ENCODE results near the gene THBS2.

The THBS2 gene

DNA sequence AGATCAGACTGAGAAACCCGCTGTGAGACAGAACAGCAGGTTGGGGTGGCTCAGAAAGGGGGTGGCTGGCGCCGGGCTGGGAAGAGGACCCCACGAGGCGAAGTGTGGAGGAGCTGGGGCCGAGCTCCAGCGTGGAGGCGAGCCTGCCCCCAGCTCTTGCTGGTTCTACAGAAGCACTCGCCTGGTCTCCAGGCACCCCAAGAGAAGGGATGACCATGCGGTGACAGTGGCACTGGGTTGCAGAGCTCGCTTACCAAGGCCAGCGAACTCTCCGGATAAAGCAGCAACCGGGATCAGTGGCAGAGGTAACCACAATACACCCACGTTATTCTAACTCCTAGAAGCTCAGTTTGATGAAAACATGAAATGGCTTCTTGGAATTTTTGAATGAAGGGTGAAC is 26.5 kb downstream of the THBS2 start:
- Histone ChIP-seq H3K27me3 (ENCODE audit: low read depth, low read length) (no peaks in the 10 kb centered on the region), H3K27ac (ENCODE audit: low read length) (no peak overlapping the region), H3K4me3 (ENCODE audit: low read depth in 1 of 2, low read length in 2 of 2) (no peak overlapping the region), H3K4me1 (ENCODE audit: control insufficient read depth in 1 of 2, insufficient read depth in 2 of 2, low read length in 2 of 2) (no peaks in the 10 kb centered on the region), H3K36me3 (ENCODE audit: control insufficient read depth in 1 of 2, insufficient read depth in 2 of 2, low read length in 2 of 2) (peaks cover 0 to 25% of the 10 kb centered on the region in 2 donors), H3K9me3 (ENCODE audit: control insufficient read depth in 1 of 2, low read length in 2 of 2) (no peaks in the 10 kb centered on the region)

DNA sequence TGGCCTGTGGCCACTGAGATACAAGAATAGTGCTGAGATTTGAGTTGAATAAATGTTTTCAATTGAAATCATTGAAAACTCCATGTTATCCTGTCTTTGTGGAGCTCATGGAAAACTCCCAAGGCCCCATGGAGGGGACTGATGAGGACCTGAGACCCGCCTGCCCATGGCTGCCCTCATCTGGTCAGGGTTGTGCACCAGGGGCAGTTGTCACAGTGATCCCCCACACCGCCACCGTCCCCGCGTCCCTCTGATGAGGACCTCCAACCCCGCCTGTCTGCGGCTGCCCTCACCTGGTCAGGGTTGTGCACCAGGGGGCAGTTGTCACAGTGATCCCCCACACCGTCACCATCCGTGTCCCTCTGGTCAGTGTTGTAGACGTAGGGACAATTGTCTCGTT is 27.8 kb downstream of the THBS2 start:
- Histone ChIP-seq H3K27me3 (ENCODE audit: low read depth, low read length) (no peaks in the 10 kb centered on the region), H3K4me1 (ENCODE audit: control insufficient read depth in 1 of 2, insufficient read depth in 2 of 2, low read length in 2 of 2) (no peaks in the 10 kb centered on the region), H3K27ac (ENCODE audit: low read length) (no peak overlapping the region), H3K9me3 (ENCODE audit: control insufficient read depth in 1 of 2, low read length in 2 of 2) (no peaks in the 10 kb centered on the region), H3K36me3 (ENCODE audit: control insufficient read depth in 1 of 2, insufficient read depth in 2 of 2, low read length in 2 of 2) (peaks cover 0 to 29% of the 10 kb centered on the region in 2 donors), H3K4me3 (ENCODE audit: low read depth in 1 of 2, low read length in 2 of 2) (no peak overlapping the region)

GRCh38 chr6:169225131-169225576 is 28.5 kb downstream of the THBS2 start:
- Histone ChIP-seq H3K36me3 (ENCODE audit: control insufficient read depth in 1 of 2, insufficient read depth in 2 of 2, low read length in 2 of 2) (peaks cover 0 to 36% of the 10 kb centered on the region in 2 donors), H3K27me3 (ENCODE audit: low read depth, low read length) (no peaks in the 10 kb centered on the region), H3K27ac (ENCODE audit: low read length) (no peak overlapping the region), H3K9me3 (ENCODE audit: control insufficient read depth in 1 of 2, low read length in 2 of 2) (no peaks in the 10 kb centered on the region), H3K4me1 (ENCODE audit: control insufficient read depth in 1 of 2, insufficient read depth in 2 of 2, low read length in 2 of 2) (no peaks in the 10 kb centered on the region), H3K4me3 (ENCODE audit: low read depth in 1 of 2, low read length in 2 of 2) (no peak overlapping the region)

GRCh38 chr6:169224716-169225115 is 28.9 kb downstream of the THBS2 start:
- Histone ChIP-seq H3K36me3 (ENCODE audit: control insufficient read depth in 1 of 2, insufficient read depth in 2 of 2, low read length in 2 of 2) (peaks cover 0 to 41% of the 10 kb centered on the region in 2 donors), H3K27me3 (ENCODE audit: low read depth, low read length) (no peaks in the 10 kb centered on the region), H3K27ac (ENCODE audit: low read length) (no peak overlapping the region), H3K4me1 (ENCODE audit: control insufficient read depth in 1 of 2, insufficient read depth in 2 of 2, low read length in 2 of 2) (no peaks in the 10 kb centered on the region), H3K4me3 (ENCODE audit: low read depth in 1 of 2, low read length in 2 of 2) (no peak overlapping the region), H3K9me3 (ENCODE audit: control insufficient read depth in 1 of 2, low read length in 2 of 2) (no peaks in the 10 kb centered on the region)

- Histone ChIP-seq H3K9me3 (ENCODE audit: control insufficient read depth in 1 of 2, low read length in 2 of 2) (no peaks in the 10 kb centered on the region), H3K4me3 (ENCODE audit: low read depth in 1 of 2, low read length in 2 of 2) (no peak overlapping the region), H3K4me1 (ENCODE audit: control insufficient read depth in 1 of 2, insufficient read depth in 2 of 2, low read length in 2 of 2) (no peaks in the 10 kb centered on the region), H3K27ac (ENCODE audit: low read length) (no peak overlapping the region), H3K36me3 (ENCODE audit: control insufficient read depth in 1 of 2, insufficient read depth in 2 of 2, low read length in 2 of 2) (peaks cover 0 to 45% of the 10 kb centered on the region in 2 donors), H3K27me3 (ENCODE audit: low read depth, low read length) (no peaks in the 10 kb centered on the region)
Observed at GRCh38 chr6:169224185-169224695, 29.4 kb downstream of the THBS2 start.

DNA sequence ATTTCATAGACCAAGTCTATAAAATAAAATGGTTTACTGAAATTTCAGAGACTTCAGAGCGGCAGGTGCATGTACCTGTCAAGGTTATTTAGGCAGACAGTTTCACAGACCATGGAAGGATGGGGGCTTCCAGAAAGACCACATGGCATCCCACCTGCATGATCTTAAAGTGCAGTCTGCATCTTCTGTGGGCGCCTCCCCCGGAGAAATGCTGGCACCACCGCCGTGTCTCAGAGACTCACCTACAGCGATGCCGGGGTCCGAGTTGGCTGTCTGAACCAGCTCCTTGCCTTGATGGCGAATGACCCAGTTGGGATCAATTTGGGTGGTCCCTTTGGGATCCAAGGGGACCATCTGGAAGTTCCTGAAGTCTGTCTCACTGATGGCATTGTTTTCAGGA is 30.6 kb downstream of the THBS2 start:
- Histone ChIP-seq H3K4me1 (ENCODE audit: control insufficient read depth in 1 of 2, insufficient read depth in 2 of 2, low read length in 2 of 2) (no peaks in the 10 kb centered on the region), H3K4me3 (ENCODE audit: low read depth in 1 of 2, low read length in 2 of 2) (no peak overlapping the region), H3K27ac (ENCODE audit: low read length) (no peak overlapping the region), H3K36me3 (ENCODE audit: control insufficient read depth in 1 of 2, insufficient read depth in 2 of 2, low read length in 2 of 2) (peaks cover 0 to 50% of the 10 kb centered on the region in 2 donors), H3K9me3 (ENCODE audit: control insufficient read depth in 1 of 2, low read length in 2 of 2) (no peaks in the 10 kb centered on the region), H3K27me3 (ENCODE audit: low read depth, low read length) (no peaks in the 10 kb centered on the region)

- Histone ChIP-seq H3K27ac (ENCODE audit: low read length) (no peak overlapping the region), H3K9me3 (ENCODE audit: control insufficient read depth in 1 of 2, low read length in 2 of 2) (no peaks in the 10 kb centered on the region)
Observed at GRCh38 chr6:169222126-169222525, 31.5 kb downstream of the THBS2 start.

DNA sequence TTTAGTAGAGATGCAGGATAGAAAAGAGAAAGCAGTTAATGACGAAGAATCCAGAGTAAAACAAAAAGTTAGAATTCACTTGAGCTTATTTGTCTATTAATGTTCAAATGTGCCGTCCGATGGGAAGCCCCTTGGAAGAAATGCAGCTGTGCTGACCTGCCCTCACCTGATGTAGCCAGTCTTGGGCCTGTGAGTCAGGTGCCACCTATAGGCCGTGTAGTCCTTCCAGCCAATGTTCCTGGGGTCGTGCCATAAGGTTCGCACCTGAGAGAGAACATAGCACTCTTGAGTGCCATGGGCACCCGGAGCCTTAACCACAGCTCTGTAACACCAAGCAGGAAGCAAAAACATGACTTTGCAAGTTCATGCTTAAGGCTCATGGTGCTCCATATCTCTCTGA is 32.4 kb downstream of the THBS2 start:
- no peaks in the 10 kb centered on the region for H3K9me3 ChIP-seq (ENCODE audit: control insufficient read depth in 1 of 2, low read length in 2 of 2)
- H3K4me3 ChIP-seq (ENCODE audit: low read depth in 1 of 2, low read length in 2 of 2), result no peak overlapping the region
- no peak overlapping the region for H3K27ac ChIP-seq (ENCODE audit: low read length)
- peaks cover 0 to 53% of the 10 kb centered on the region in 2 donors for H3K36me3 ChIP-seq (ENCODE audit: control insufficient read depth in 1 of 2, insufficient read depth in 2 of 2, low read length in 2 of 2)
- H3K27me3 ChIP-seq (ENCODE audit: low read depth, low read length), result no peaks in the 10 kb centered on the region
- no peaks in the 10 kb centered on the region for H3K4me1 ChIP-seq (ENCODE audit: control insufficient read depth in 1 of 2, insufficient read depth in 2 of 2, low read length in 2 of 2)

More at GRCh38 chr6:169222126-169222525, 31.5 kb downstream of the THBS2 start:
- H3K27me3 ChIP-seq (ENCODE audit: low read depth, low read length), result no peaks in the 10 kb centered on the region
- H3K36me3 ChIP-seq (ENCODE audit: control insufficient read depth in 1 of 2, insufficient read depth in 2 of 2, low read length in 2 of 2), result peaks cover 0 to 49% of the 10 kb centered on the region in 2 donors
- no peak overlapping the region for H3K4me3 ChIP-seq (ENCODE audit: low read depth in 1 of 2, low read length in 2 of 2)
- no peaks in the 10 kb centered on the region for H3K4me1 ChIP-seq (ENCODE audit: control insufficient read depth in 1 of 2, insufficient read depth in 2 of 2, low read length in 2 of 2)

DNA sequence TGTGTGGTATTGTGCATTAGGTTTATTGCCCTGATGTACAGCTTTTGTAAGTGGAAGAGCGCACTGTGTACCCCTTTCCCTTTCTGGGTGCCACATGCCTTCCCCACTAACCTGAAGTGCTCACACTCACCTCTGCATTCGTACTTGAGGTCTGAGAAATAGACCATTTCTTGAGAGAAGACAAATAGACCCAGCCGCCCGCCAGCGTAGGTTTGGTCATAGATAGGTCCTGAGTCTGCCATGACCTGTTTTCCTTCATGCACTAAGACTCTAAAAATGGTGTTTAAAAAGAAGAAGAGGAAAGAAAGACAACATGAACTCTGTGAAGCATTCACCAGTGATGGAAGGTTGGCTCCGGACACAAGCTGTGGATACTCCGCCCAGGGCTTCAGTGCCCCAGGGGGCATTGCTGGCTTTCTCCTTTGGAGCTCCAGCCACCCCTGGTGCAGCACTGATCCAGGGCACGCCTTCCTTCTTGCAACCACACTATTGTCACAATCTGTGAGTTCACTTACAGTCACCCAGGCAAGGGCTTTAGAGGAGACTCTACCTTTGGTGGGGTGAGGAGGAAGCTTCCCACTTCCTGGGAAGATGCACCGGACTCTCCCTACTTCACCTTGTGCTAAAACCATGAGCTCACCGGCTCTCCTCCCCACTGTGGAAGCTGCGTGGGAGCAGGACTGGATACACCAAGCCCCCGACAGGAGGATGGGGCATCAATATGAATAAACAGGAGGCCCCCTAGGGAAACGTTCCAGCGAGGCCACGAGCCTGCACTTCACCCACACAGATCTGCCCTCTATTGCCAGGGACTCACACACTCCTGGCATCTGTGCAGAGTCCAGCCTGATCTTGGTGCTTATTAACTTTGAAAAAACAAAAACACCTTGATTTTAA is 33.3 kb downstream of the THBS2 start:
- no peak overlapping the region for H3K27ac ChIP-seq (ENCODE audit: low read length)
- H3K27me3 ChIP-seq (ENCODE audit: low read depth, low read length), result no peaks in the 10 kb centered on the region
- peaks cover 0 to 9% of the 10 kb centered on the region in 2 donors for H3K4me1 ChIP-seq (ENCODE audit: control insufficient read depth in 1 of 2, insufficient read depth in 2 of 2, low read length in 2 of 2)
- H3K9me3 ChIP-seq (ENCODE audit: control insufficient read depth in 1 of 2, low read length in 2 of 2), result no peaks in the 10 kb centered on the region
- peaks cover 0 to 53% of the 10 kb centered on the region in 2 donors for H3K36me3 ChIP-seq (ENCODE audit: control insufficient read depth in 1 of 2, insufficient read depth in 2 of 2, low read length in 2 of 2)
- no peak overlapping the region for H3K4me3 ChIP-seq (ENCODE audit: low read depth in 1 of 2, low read length in 2 of 2)

- H3K9me3 ChIP-seq (ENCODE audit: control insufficient read depth in 1 of 2, low read length in 2 of 2), result no peaks in the 10 kb centered on the region
- H3K4me1 ChIP-seq (ENCODE audit: control insufficient read depth in 1 of 2, insufficient read depth in 2 of 2, low read length in 2 of 2), result peaks cover 0 to 27% of the 10 kb centered on the region in 2 donors
- peaks cover 0 to 45% of the 10 kb centered on the region in 2 donors for H3K36me3 ChIP-seq (ENCODE audit: control insufficient read depth in 1 of 2, insufficient read depth in 2 of 2, low read length in 2 of 2)
- no peak overlapping the region for H3K4me3 ChIP-seq (ENCODE audit: low read depth in 1 of 2, low read length in 2 of 2)
- no peak overlapping the region for H3K27ac ChIP-seq (ENCODE audit: low read length)
- H3K27me3 ChIP-seq (ENCODE audit: low read depth, low read length), result no peaks in the 10 kb centered on the region
Observed at GRCh38 chr6:169217972-169218371, 35.7 kb downstream of the THBS2 start.

- Histone ChIP-seq H3K4me1 (ENCODE audit: control insufficient read depth in 1 of 2, insufficient read depth in 2 of 2, low read length in 2 of 2) (peaks cover 0 to 27% of the 10 kb centered on the region in 2 donors), H3K36me3 (ENCODE audit: control insufficient read depth in 1 of 2, insufficient read depth in 2 of 2, low read length in 2 of 2) (peaks cover 0 to 38% of the 10 kb centered on the region in 2 donors), H3K27ac (ENCODE audit: low read length) (no peak overlapping the region), H3K27me3 (ENCODE audit: low read depth, low read length) (no peaks in the 10 kb centered on the region), H3K9me3 (ENCODE audit: control insufficient read depth in 1 of 2, low read length in 2 of 2) (no peaks in the 10 kb centered on the region), H3K4me3 (ENCODE audit: low read depth in 1 of 2, low read length in 2 of 2) (no peak overlapping the region)
Observed at GRCh38 chr6:169216830-169217229, 36.8 kb downstream of the THBS2 start.

Data from muscle layer of duodenum (tissue), 2 donors.